Nucleus accumbens (tissue), 56 donors: ENCODE data around the gene MACROD2.
A peak's percentile ranks its signal among the peaks of the same experiment; 100 is the strongest.

Source experiments
- DNase-seq, 56 donors: peaks; one replicate each; lab custom pipeline; 2025; lab: John Stamatoyannopoulos, UW

The MACROD2 gene

GRCh38 chr20:15814911-15815310 lies 1819.6 kb downstream of the MACROD2 start:
- DNase-seq = no peak

- no peak for DNase-seq
Observed at GRCh38 chr20:15817351-15817750, 1822.0 kb downstream of the MACROD2 start.

DNA sequence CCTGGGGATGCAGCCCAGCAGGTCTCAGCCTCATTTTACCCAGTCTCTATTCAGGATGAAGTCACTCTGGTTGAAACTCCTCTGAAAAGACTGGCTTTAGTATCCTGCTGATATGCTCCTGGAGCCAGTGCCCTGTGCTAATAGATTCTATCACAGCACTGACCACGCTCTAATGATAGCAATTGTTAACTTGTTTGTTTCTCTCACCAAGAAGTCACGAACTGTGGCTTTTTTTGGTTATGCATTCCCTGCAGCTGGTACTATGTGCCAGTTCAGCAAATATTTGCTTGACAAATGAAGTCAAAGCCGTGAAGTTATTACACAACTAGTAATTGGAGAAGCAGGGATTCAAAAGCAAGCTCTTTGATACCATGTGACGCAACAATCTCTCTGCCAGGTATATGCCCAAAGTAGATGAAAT lies 1823.3 kb downstream of the MACROD2 start:
- no peak for DNase-seq

- DNase-seq = no peak
Observed at GRCh38 chr20:15823718-15824117, 1828.4 kb downstream of the MACROD2 start.

DNA sequence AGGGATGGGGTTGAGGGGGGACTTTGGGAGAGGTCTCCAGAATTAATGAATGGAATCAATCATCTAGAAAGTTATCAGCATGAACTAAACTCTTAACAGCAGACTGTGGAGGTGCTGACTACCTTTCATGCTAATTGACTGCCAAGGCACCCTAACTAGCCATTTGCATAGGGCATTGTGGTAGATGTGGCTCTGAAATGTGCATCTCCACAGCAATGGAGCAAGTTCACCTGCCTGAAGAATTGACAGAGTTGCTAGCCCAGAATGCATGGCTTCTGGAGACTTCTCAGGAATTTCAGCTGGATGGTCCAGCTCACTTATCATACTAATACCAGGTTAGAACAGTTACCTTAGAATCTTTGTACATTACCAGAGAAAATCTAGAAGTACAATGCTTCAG lies 1832.3 kb downstream of the MACROD2 start:
- no peak for DNase-seq

- DNase-seq = no peak
Observed at GRCh38 chr20:15831201-15831600, 1835.9 kb downstream of the MACROD2 start.

GRCh38 chr20:15832512-15832911 lies 1837.2 kb downstream of the MACROD2 start:
- no peak for DNase-seq

- DNase-seq = peak in 1 of 56 donors; percentile 2
Observed at GRCh38 chr20:15834857-15835256, 1839.5 kb downstream of the MACROD2 start.

DNA sequence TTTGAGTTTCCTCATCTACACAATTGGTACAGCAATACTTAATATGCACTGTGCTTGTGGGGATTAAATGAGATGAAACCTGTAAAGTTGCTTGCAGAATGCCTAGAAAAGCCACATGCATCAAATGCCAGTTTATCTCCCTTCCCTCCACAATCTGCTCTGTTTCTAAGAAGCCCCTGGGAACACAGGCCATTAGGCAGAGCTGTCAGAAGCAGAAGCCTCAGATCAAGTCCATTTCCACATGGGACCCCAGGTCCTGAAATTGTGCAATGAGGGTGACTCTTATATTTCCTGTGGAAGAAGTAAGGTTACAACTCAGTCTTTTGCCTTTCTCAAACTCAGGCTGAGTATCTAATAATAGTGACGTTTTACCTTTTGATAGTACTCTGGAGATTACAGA lies 1840.5 kb downstream of the MACROD2 start:
- no peak for DNase-seq

DNA sequence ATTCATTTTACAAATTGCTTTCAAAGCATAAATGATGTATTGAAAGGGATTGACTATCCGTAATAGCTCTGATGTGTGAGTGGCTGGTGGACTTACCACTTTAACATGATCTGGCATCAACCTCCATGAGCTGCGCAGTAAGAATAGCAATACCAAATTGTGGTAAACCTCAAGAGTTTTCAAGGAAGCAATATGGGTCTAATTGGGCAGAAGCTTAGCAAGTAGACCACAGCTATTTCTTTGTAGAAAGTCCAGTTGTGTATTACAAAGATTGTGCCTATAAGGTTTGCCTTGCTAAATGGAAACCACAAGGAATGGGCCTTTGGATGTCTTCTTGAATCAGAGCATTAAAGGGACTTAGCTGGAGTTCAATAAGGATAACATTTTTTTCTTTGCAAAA lies 1841.3 kb downstream of the MACROD2 start:
- DNase-seq = no peak

DNA sequence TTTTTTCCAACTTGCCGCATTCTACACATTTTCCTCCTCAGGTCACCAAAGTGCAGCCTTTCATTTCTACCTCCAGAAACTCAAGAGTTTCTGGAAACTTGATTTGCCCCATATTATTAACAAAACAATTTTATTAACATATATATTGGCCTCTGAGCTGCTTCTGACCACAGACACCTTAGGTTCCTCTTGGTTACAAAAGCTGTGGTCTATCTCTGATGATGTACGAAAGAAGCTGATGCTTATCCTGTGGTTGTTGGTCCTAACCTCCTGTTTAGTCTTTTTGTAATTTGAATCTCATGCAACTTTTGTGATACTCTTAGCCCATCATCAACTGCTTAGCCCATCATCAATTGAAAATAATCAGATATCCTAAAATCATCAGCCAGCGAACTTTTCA lies 1842.2 kb downstream of the MACROD2 start:
- no peak for DNase-seq

DNA sequence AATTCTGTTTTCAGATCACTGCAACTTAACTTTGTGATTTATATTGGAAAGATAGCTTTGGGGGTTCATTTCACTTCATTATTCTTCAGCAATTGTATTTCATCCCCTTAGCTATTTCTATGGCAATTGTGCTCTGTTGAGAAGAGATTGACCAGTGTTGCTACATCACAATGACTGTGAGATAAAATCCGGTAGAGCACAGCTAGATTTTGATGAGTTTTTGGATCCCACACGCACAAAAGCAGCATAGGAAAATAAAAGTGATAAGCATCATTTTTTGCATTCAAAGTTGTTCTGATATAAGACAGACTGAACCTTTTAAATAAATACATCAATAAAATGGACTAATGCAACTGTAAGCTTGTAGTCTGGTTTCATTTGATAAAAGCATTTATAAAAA lies 1843.2 kb downstream of the MACROD2 start:
- DNase-seq = no peak

- no peak for DNase-seq
Observed at GRCh38 chr20:15840636-15841301, 1845.5 kb downstream of the MACROD2 start.

- no peak for DNase-seq
Observed at GRCh38 chr20:15842872-15843271, 1847.6 kb downstream of the MACROD2 start.

GRCh38 chr20:15843777-15844176 lies 1848.5 kb downstream of the MACROD2 start:
- DNase-seq = no peak

DNA sequence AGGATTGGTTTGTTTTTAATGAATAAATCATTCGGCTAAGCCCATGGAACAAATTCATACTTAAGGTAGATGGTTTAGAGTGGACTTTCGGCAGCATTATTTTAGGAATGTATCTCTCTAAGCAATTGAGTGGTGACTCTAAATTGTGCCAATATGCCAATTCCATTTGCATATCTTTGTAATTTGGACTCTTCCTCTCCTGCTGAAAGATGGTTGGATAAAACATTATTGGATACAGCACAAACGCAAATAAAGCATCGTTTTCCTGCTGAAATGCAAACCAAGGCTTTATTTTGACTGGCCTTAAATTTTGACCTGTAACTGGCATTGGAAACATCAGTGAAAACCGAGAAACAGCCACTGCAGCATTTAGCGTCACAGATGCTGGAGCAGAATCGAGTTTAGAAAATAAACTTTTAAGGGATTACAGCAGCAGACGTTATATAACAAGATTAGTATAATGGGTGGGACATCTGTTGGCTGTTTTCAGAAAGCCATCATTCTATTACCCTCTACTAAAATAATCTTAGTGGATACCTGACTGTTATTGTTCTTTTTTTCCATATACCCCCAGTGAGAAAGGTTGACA lies 1852.0 kb downstream of the MACROD2 start:
- DNase-seq = no peak

DNA sequence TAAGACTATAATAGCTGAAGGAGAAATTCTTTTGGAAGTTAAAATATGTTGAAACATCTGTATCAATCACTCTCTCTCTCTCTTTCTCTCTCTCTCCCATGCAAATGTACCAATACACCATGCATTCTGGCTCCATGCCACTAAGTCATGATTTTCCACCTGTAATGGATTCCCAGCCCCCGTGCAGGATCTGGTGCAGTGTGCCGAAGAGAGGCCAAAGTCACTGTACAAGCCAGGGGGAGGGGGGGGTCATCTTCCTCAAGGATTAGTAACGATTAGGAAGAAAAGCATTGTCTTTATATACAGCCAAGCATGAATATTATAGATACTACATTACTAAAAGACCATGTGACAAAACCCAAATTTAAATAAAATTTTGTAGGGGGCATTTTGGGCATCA lies 1852.8 kb downstream of the MACROD2 start:
- DNase-seq = no peak

- DNase-seq = peak in 2 of 56 donors; percentile 10
Observed at GRCh38 chr20:15848995-15849610, 1853.8 kb downstream of the MACROD2 start.

DNA sequence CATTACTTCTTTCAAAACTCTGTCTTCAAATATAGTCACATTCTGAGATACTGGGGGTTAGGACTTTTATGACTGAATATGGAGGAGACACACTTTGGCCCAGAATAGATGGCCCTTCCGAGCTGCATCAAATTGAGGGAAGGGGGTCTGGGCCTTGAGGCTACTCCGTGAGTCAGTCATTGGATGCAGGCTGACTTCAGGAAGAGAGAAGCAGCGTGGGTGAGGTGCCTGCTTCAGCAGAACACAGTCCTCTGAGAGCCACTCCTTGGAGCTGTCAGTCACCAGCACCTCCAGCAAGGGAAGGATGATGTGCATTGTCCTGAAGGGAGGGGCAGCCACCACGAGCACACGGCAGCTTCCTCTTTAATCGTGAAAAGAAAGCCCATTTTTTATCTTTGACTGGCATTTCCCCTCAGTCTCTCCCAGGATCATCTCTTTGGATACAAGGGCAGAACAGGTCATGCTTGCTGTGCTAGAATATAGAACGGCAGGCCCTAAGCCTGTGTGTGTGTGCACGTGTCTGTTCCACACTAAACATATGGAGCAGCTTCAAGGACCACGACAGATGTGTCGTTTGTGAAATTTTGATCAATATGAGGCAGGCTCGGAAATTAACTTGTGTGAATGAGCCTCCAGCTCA lies 1856.4 kb downstream of the MACROD2 start:
- DNase-seq = no peak

- DNase-seq = no peak
Observed at GRCh38 chr20:15854911-15855310, 1859.6 kb downstream of the MACROD2 start.

DNA sequence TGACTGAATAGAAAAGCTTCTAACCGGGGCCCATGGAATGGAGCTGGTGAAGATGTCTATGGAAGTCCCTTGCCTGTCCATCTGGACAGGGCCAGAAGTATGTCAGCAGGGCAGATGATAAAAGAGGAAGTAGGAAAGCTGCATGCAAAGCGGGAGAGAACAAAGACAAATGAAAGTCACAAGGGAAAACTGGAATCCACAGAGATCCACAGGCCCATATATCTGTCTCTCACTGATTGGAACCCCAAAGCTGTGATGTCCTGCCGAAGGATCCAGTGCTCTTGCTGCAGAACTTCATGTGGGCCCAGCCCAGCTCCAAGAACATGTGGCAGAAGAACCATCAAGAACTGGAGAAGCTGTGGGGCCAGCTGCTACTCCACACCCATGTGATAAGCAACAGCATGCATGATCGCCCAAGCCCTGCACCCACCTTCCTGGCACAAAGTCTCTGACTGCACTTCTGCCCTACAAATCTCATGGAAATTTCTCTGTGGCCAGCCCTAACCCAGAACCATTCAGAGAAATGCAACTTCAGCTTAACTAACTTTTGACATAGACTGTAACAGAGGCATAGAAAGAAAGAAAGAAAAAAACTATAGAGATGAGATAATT lies 1862.0 kb downstream of the MACROD2 start:
- DNase-seq = no peak
